T-cell (primary cell): ENCODE measurements around the gene SMO. TPM values are rescaled to one million over a fixed set of nuclear protein-coding genes. Genes with fewer than 3 reads are reported as not detected.

ENCODE experiments used
- ATAC-seq, 4 experiments: fragments of 200-7000 bp in 3 of 4; fragments of 150-1000 bp in 1 of 4; cut with Tn5 transposase; replicated peaks in 1 of 4; 1 replicate in 3 of 4; 2 replicates in 1 of 4; pipeline ENCODE4 v1.10.0; 2021; ENCODE audit warnings: moderate library complexity in 3 of 4, mild to moderate bottlenecking in 2 of 4, moderate number of reproducible peaks in 1 of 4
- CTCF ChIA-PET, 2 donors: fragments of 300-600 bp; sonication (Branson Sonifier 250); formaldehyde crosslinking; loops; one replicate each; lab custom pipeline; 2022; ENCODE audit warnings: antibody characterized with exemption in 2 of 2; lab: Charles Lee
- POLR2A ChIA-PET, 2 donors: fragments of 300-600 bp; sonication (Branson Sonifier 250); formaldehyde crosslinking; loops; one replicate each; lab custom pipeline; 2022; ENCODE audit warnings: antibody characterized with exemption in 2 of 2; lab: Charles Lee
- DNase-seq, 35 experiments: peaks; one replicate each; pipeline versions ENCODE4 v3.0.0 to v3.0.0-alpha.2; 2013 to 2023
- H3K27ac ChIP-seq: one replicate; pipeline ENCODE4 v1.5.1; 2013; ENCODE audit warnings: low read length
- H3K27me3 ChIP-seq, 2 experiments: replicated peaks in 1 of 2; 1 replicate in 1 of 2; 2 replicates in 1 of 2; pipeline versions ENCODE4 v1.6.1 to v1.7.0; 2013; ENCODE audit warnings: low read length in 1 of 2, mixed read lengths in 1 of 2; ENCODE audit not compliant: control insufficient read depth in 2 of 2, insufficient read depth in 2 of 2; ENCODE audit errors: extremely low read depth in 1 of 2
- H3K36me3 ChIP-seq, 2 donors: 1 replicate in 1 of 2; 2 replicates in 1 of 2; pipeline versions ENCODE4 v1.6.1 to v1.7.0; 2013; ENCODE audit warnings: low read length in 1 of 2; ENCODE audit not compliant: control insufficient read depth in 2 of 2, insufficient read depth in 1 of 2; ENCODE audit errors: extremely low read depth in 1 of 2
- H3K4me1 ChIP-seq, 2 experiments: 1 replicate in 1 of 2; 2 replicates in 1 of 2; pipeline versions ENCODE4 v1.6.1 to v1.7.0; 2013; ENCODE audit warnings: low read length in 2 of 2, mixed read lengths in 1 of 2; ENCODE audit not compliant: insufficient read depth in 2 of 2, control insufficient read depth in 1 of 2; ENCODE audit errors: extremely low read depth in 1 of 2
- H3K4me3 ChIP-seq, 2 donors: 1 replicate in 1 of 2; 2 replicates in 1 of 2; pipeline versions ENCODE4 v1.5.1 to v1.7.0; 2013; ENCODE audit warnings: mild to moderate bottlenecking in 2 of 2, low read length in 1 of 2, moderate library complexity in 1 of 2; ENCODE audit not compliant: control insufficient read depth in 1 of 2; ENCODE audit errors: extremely low read depth in 1 of 2
- H3K9me3 ChIP-seq: 2 replicates; pipeline ENCODE4 v1.7.0; 2013
- H3K27ac Mint-ChIP-seq, 2 donors: one replicate each; pipeline ENCODE4 v1.8.0; 2020 to 2021; ENCODE audit warnings: mild to moderate bottlenecking in 2 of 2, mixed read lengths in 2 of 2
- H3K27me3 Mint-ChIP-seq, 2 donors: one replicate each; pipeline ENCODE4 v1.8.0; 2021 to 2022; ENCODE audit warnings: mixed read lengths in 2 of 2
- H3K36me3 Mint-ChIP-seq: one replicate; pipeline ENCODE4 v1.8.0; 2021; ENCODE audit warnings: mixed read lengths
- H3K4me1 Mint-ChIP-seq, 3 donors: one replicate each; pipeline ENCODE4 v1.8.0; 2020 to 2022; ENCODE audit warnings: mixed read lengths in 3 of 3, mild to moderate bottlenecking in 1 of 3
- H3K4me3 Mint-ChIP-seq, 3 donors: one replicate each; pipeline ENCODE4 v1.8.0; 2020 to 2022; ENCODE audit warnings: mild to moderate bottlenecking in 3 of 3, mixed read lengths in 3 of 3, moderate library complexity in 3 of 3
- H3K9me3 Mint-ChIP-seq, 3 donors: one replicate each; pipeline ENCODE4 v1.8.0; 2020 to 2022; ENCODE audit warnings: mixed read lengths in 3 of 3
- WGBS: methylation state at CpG from one replicate; pipeline ENCODE4 v1.1.5; 2013; ENCODE audit warnings: missing lambda C conversion rate; ENCODE audit not compliant: insufficient coverage; 5-methylcytosine and 5-hydroxymethylcytosine counted together
- total RNA-seq, 35 experiments: library from RNA in 6 of 35; stranded (reverse) in 6 of 35; fragments of 120-200 nt in 1 of 35; gene quantifications; one replicate each; pipeline versions ENCODE4 v1.2.1 to v1.2.4 and lab custom pipeline; 2013 to 2026

The SMO gene
- total RNA-seq, 5 donors from 2014 or later (not counting 1 experiment from before 2014, with no cell fraction given): 0.22 to 1.7 (median 0.35) TPM

DNA sequence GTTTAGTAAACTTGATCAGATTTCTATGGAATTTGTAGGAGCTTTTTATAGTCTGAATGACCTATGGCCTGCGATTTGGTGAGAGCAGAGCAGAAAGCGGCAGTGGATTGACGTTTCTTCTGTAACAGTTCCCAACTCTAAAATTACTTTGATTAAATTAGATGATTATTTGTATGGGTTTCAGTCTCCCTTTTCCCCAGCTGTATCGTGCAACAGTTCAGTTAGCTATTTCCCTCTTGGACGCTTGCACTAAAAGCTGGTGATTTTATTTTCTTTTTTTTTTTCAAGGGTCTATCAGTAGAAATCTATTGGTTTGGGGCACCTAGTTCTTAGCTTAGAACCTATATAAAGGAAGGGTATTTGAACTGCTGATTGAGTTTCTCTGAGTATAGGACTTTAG lies 43.2 kb downstream of the SMO start:
- H3K4me1 ChIP-seq: peaks cover 0 to under 1% of the 10 kb centered on the region in 2 experiments
- no peaks in the 10 kb centered on the region for H3K9me3 ChIP-seq
- peaks cover 23% of the 10 kb centered on the region for H3K36me3 Mint-ChIP-seq
- no peak overlapping the region for H3K4me3 ChIP-seq
- no peak overlapping the region for H3K4me3 Mint-ChIP-seq
- no peaks in the 10 kb centered on the region for H3K27me3 Mint-ChIP-seq
- H3K9me3 Mint-ChIP-seq: no peaks in the 10 kb centered on the region
- no CpG with 5 or more reads among the region's 5 CpGs for WGBS
- DNase-seq: no peak
- no peaks in the 10 kb centered on the region for H3K36me3 ChIP-seq
- no peak overlapping the region for H3K27ac Mint-ChIP-seq
- peaks cover 24 to 38% (median 32%) of the 10 kb centered on the region in 3 donors for H3K4me1 Mint-ChIP-seq
- no peak overlapping the region for H3K27ac ChIP-seq
- ChIA-PET CTCF (interaction anchor here (0.6 to 1.0 kb wide), 7 partner anchors 12 to 256 kb away, joined by 3 to 5 read pairs (median 3); no protein-coding TSS in a partner anchor), POLR2A (interaction anchor here in 1 of 2 donors (1.0 to 1.2 kb wide), 2 partner anchors 31 to 39 kb away, joined by 3 to 4 read pairs; no protein-coding TSS in a partner anchor)
- no peaks in the 10 kb centered on the region for H3K27me3 ChIP-seq
- ATAC-seq: no peak

- no peak overlapping the region for H3K4me3 ChIP-seq
- H3K9me3 ChIP-seq: no peaks in the 10 kb centered on the region
- peaks cover 12 to 30% (median 22%) of the 10 kb centered on the region in 3 donors for H3K4me1 Mint-ChIP-seq
- no peaks in the 10 kb centered on the region for H3K4me1 ChIP-seq
- no peak overlapping the region for H3K27ac ChIP-seq
- CTCF ChIA-PET: interaction anchor here in 1 of 2 donors (1.4 kb wide), 1 partner anchor 20 kb away, joined by 3 read pairs; no protein-coding TSS in a partner anchor
- H3K27ac Mint-ChIP-seq: no peak overlapping the region
- H3K36me3 Mint-ChIP-seq: peaks cover 30% of the 10 kb centered on the region
- WGBS: 100% methylated on average over 7 of the region's 8 CpGs
- ATAC-seq (no peak), DNase-seq (no peak)
- no peaks in the 10 kb centered on the region for H3K9me3 Mint-ChIP-seq
- no peaks in the 10 kb centered on the region for H3K27me3 ChIP-seq
- H3K4me3 Mint-ChIP-seq: no peak overlapping the region
- H3K36me3 ChIP-seq: no peaks in the 10 kb centered on the region
- H3K27me3 Mint-ChIP-seq: no peaks in the 10 kb centered on the region
- POLR2A ChIA-PET: no interaction called here
These were observed 50.1 kb downstream of the SMO start for GRCh38 chr7:129238546-129238945.

DNA sequence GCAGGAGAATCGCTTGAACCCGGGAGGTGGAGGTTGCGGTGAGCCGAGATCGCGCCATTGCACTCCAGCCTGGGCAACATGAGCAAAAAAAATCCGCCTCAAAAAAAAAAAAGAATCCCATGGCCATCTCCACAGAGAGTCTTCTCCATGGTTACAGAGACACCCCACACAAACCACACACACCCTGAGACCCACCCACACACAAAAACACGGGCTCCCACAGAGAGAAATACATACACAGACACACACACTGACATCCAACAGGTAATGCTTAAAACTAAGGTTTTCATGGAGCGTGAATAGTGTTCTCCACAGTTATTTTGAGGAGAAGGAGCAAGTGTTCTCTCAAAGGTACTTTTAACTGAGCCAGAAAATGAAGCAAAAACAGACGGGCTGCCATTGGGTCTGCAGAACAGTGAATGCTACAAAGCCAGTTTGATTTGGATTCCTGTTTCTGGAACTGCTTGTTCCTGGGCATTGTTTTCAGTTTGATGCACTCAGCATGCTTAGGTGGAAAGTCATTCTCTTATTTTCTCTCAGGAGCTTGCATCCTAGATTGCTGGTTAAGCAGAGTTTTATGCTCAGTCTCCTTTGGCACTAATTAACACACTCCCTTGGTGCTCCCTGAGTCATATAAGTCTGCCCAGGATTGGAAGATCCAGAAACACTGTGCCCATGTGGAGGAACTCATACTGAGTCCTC lies 51.8 kb downstream of the SMO start:
- POLR2A ChIA-PET: no interaction called here

GRCh38 chr7:129244220-129244619 lies 55.8 kb downstream of the SMO start:
- no peaks in the 10 kb centered on the region for H3K27me3 Mint-ChIP-seq
- no peak overlapping the region for H3K27ac Mint-ChIP-seq
- H3K9me3 ChIP-seq: peaks cover 2% of the 10 kb centered on the region
- ATAC-seq (no peak), DNase-seq (no peak)
- no peak overlapping the region for H3K4me3 ChIP-seq
- H3K4me3 Mint-ChIP-seq: no peak overlapping the region
- POLR2A ChIA-PET: no interaction called here
- CTCF ChIA-PET: no interaction called here
- peaks cover 27% of the 10 kb centered on the region for H3K36me3 Mint-ChIP-seq
- H3K9me3 Mint-ChIP-seq: peaks cover 0 to 4% (median 3%) of the 10 kb centered on the region in 3 donors
- H3K27ac ChIP-seq: no peak overlapping the region
- no peaks in the 10 kb centered on the region for H3K36me3 ChIP-seq
- H3K27me3 ChIP-seq: no peaks in the 10 kb centered on the region
- no peaks in the 10 kb centered on the region for H3K4me1 ChIP-seq
- peaks cover 14 to 21% (median 15%) of the 10 kb centered on the region in 3 donors for H3K4me1 Mint-ChIP-seq
- WGBS: no CpG with 5 or more reads among the region's 1 CpG

More for the DNA sequence above, 51.8 kb downstream of the SMO start:
- CTCF ChIA-PET: no interaction called here
- no peaks in the 10 kb centered on the region for H3K27me3 Mint-ChIP-seq
- peaks cover 0 to 2% (median under 1%) of the 10 kb centered on the region in 3 donors for H3K9me3 Mint-ChIP-seq
- peaks cover 9 to 20% (median 16%) of the 10 kb centered on the region in 3 donors for H3K4me1 Mint-ChIP-seq
- peaks cover 2% of the 10 kb centered on the region for H3K9me3 ChIP-seq
- H3K4me3 ChIP-seq: no peak overlapping the region
- H3K36me3 Mint-ChIP-seq: peaks cover 28% of the 10 kb centered on the region
- no peak for DNase-seq
- no peak for ATAC-seq
- H3K27ac Mint-ChIP-seq: no peak overlapping the region
- H3K4me3 Mint-ChIP-seq: no peak overlapping the region
- H3K4me1 ChIP-seq: no peaks in the 10 kb centered on the region
- H3K27ac ChIP-seq: no peak overlapping the region
- 91% methylated on average over 4 of the region's 10 CpGs for WGBS
- no peaks in the 10 kb centered on the region for H3K27me3 ChIP-seq
- H3K36me3 ChIP-seq: no peaks in the 10 kb centered on the region

DNA sequence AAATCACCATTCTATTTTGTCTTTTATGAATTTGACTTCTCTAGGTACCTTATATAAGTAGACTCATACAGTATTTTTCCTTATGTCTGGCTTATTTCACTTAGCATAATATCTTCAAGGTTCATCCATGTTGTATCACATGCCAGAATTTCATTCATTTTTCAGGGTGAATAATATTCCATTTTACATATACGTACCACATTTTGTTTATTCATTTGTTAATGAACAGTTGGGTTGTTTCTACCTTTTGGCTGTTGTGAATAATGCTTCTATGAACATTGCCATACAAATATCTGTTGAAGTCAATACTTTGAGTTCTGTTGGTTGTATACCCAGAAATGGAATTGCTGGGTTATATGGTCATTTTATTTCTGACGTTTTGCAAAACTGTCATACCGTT lies 57.1 kb downstream of the SMO start:
- CTCF ChIA-PET: no interaction called here
- peaks cover 0 to 4% (median 3%) of the 10 kb centered on the region in 3 donors for H3K9me3 Mint-ChIP-seq
- H3K27ac ChIP-seq: no peak overlapping the region
- no peak overlapping the region for H3K27ac Mint-ChIP-seq
- no peaks in the 10 kb centered on the region for H3K4me1 ChIP-seq
- no peaks in the 10 kb centered on the region for H3K27me3 Mint-ChIP-seq
- no peak overlapping the region for H3K4me3 ChIP-seq
- no peaks in the 10 kb centered on the region for H3K27me3 ChIP-seq
- peaks cover 10 to 14% (median 13%) of the 10 kb centered on the region in 3 donors for H3K4me1 Mint-ChIP-seq
- no peak for ATAC-seq
- H3K36me3 ChIP-seq: no peaks in the 10 kb centered on the region
- WGBS: 100% methylated on average over 1 of the region's 3 CpGs
- no peak for DNase-seq
- H3K4me3 Mint-ChIP-seq: no peak overlapping the region
- peaks cover 30% of the 10 kb centered on the region for H3K36me3 Mint-ChIP-seq
- POLR2A ChIA-PET: no interaction called here
- peaks cover 2% of the 10 kb centered on the region for H3K9me3 ChIP-seq

- Mint-ChIP-seq H3K36me3 (peaks cover 25% of the 10 kb centered on the region), H3K4me1 (peaks cover 12 to 17% (median 15%) of the 10 kb centered on the region in 3 donors), H3K4me3 (no peak overlapping the region), H3K27ac (no peak overlapping the region), H3K9me3 (peaks cover 0 to 4% (median 3%) of the 10 kb centered on the region in 3 donors), H3K27me3 (no peaks in the 10 kb centered on the region)
- Histone ChIP-seq H3K4me3 (no peak overlapping the region), H3K27me3 (no peaks in the 10 kb centered on the region), H3K4me1 (no peaks in the 10 kb centered on the region), H3K9me3 (peaks cover 2% of the 10 kb centered on the region), H3K27ac (no peak overlapping the region), H3K36me3 (no peaks in the 10 kb centered on the region)
- WGBS: no CpG with 5 or more reads among the region's 2 CpGs
- CTCF ChIA-PET: interaction anchor here in 1 of 2 donors (0.9 kb wide), 1 partner anchor 25 kb away, joined by 3 read pairs; no protein-coding TSS in a partner anchor
- ATAC-seq: no peak
- POLR2A ChIA-PET: interaction anchor here in 1 of 2 donors (0.6 kb wide), 1 partner anchor 181 kb away, joined by 3 read pairs; no protein-coding TSS in a partner anchor
- no peak for DNase-seq
These were observed 58.7 kb downstream of the SMO start for GRCh38 chr7:129247087-129247486.
